ENCODE data around the gene CNTNAP2. TPM values are rescaled to one million over a fixed set of nuclear protein-coding genes. Genes with fewer than 3 reads are reported as not detected.

Gene CNTNAP2
- total and polyA plus RNA-seq, 2 of the 13 experiments (the other 11 are each of a cell fraction or from before 2014, with no cell fraction given): 0.40 to 0.42 TPM

- TF ChIP-seq, protein P1, sequence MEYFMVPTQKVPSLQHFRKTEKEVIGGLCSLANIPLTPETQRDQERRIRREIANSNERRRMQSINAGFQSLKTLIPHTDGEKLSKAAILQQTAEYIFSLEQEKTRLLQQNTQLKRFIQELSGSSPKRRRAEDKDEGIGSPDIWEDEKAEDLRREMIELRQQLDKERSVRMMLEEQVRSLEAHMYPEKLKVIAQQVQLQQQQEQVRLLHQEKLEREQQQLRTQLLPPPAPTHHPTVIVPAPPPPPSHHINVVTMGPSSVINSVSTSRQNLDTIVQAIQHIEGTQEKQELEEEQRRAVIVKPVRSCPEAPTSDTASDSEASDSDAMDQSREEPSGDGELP (IDR thresholded peaks at IDR 0.05; ENCODE audit: borderline replicate concordance, low read depth): no peak
- no peak for TF ChIP-seq ZBTB46 (CRISPR knock-in tag; IDR thresholded peaks at IDR 0.05; ENCODE audit: borderline replicate concordance)
- TF ChIP-seq THAP8 (CRISPR knock-in tag; IDR thresholded peaks at IDR 0.05; ENCODE audit: borderline replicate concordance): no peak
- TF ChIP-seq POLR2AphosphoS2 (IDR thresholded peaks at IDR 0.05; ENCODE audit: low read depth, low read length): no peak
Measured at GRCh38 chr7:147151661-147152060, 1035.1 kb downstream of the CNTNAP2 start (continued).

DNA sequence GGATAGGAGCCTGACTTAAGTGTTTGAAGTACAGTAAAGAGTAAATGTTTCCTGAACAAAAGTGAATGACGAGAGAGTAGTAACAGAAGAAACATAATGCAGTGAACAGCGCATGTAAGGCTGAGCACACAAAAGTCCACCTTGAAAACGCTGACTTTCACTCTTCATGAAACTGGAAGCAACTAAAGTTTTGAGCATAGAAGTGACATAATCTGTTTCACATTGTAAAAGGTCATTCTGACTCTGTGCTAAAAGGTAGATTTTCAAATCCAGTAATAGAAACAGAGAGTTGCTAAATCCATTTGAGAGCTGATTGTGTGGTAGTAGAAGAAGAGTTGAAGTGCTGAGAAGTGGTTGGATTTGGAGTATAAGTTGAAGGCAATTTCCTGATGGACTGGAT lies 1037.0 kb downstream of the CNTNAP2 start:
- BruUV-seq (replicated peaks): no TSS peak
- ChIA-PET POLR2A (no interaction called here), CTCF (ENCODE audit: low intra/inter-chr PET ratio, low total read pairs) (no interaction called here)
- no peak overlapping the region for H3K27ac ChIP-seq (ENCODE audit: extremely low read length, insufficient read depth, low read length)
- H3K4me1 ChIP-seq (ENCODE audit: insufficient read depth, low read length): no peaks in the 10 kb centered on the region
- no peak overlapping the region for H3K4me3 ChIP-seq (replicated peaks in 1 of 3; ENCODE audit: insufficient read depth in 1 of 3, low read depth in 2 of 3, low read length in 3 of 3)
- 6% methylated on average over 3 of the region's 3 CpGs for WGBS (ENCODE audit: low lambda C conversion rate)
- H4K20me1 ChIP-seq (ENCODE audit: insufficient read depth, low read length): no peaks in the 10 kb centered on the region
- FAIRE-seq (no peak), DNase-seq (ENCODE audit: low spot score) (no peak), ATAC-seq (no peak)
- no peaks in the 10 kb centered on the region for H3K36me3 ChIP-seq (replicated peaks in 1 of 2; ENCODE audit: control insufficient read depth in 1 of 2, insufficient read depth in 2 of 2, low read length in 2 of 2)
- intact Hi-C loops (cut with micrococcal nuclease; ENCODE audit: unreplicated experiment): no loop called here
- no peak for TF ChIP-seq ZFP36 (IDR thresholded peaks at IDR 0.05; ENCODE audit: borderline replicate concordance, low read depth, low read length, partially characterized antibody)
- no peak for TF ChIP-seq SOX6 (IDR thresholded peaks at IDR 0.05)
- TF ChIP-seq SOX6 (CRISPR knock-in tag; IDR thresholded peaks at IDR 0.05): no peak
- no peak for TF ChIP-seq RBM39 (IDR thresholded peaks at IDR 0.05; ENCODE audit: low read depth, low read length, poor library complexity, severe bottlenecking)
- TF ChIP-seq ZNF562 (CRISPR knock-in tag; IDR thresholded peaks at IDR 0.05; ENCODE audit: borderline replicate concordance): no peak
- TF ChIP-seq ARID5B (CRISPR knock-in tag; IDR thresholded peaks at IDR 0.05): no peak
- TF ChIP-seq PRMT3 (CRISPR knock-in tag; IDR thresholded peaks at IDR 0.05; ENCODE audit: borderline replicate concordance, low read depth): no peak
- TF ChIP-seq ZBTB21 (CRISPR knock-in tag; IDR thresholded peaks at IDR 0.05): no peak
- peaks cover 28% of the 10 kb centered on the region for H3K9me3 ChIP-seq (ENCODE audit: low read length)
- H3K27me3 ChIP-seq (ENCODE audit: control insufficient read depth in 1 of 2, insufficient read depth in 2 of 2, low read length in 2 of 2): no peaks in the 10 kb centered on the region
- in situ Hi-C loops (cut with HindIII; ENCODE audit: extremely low pct_ligation_motif_present, low pct_unique_long_range_greater_than_20kb): no loop called here
- H3K9ac ChIP-seq (ENCODE audit: insufficient read depth, low read depth, low read length): no peak overlapping the region
- H3K79me2 ChIP-seq (ENCODE audit: insufficient read depth, low read length): no peaks in the 10 kb centered on the region
- H3K4me2 ChIP-seq (ENCODE audit: low read depth, low read length): no peak overlapping the region
- no peak overlapping the region for H2AFZ ChIP-seq (ENCODE audit: low read length)
